OCI-LY7 (cell line): ENCODE results near the gene VIT.

Experiments
- CTCF ChIP-seq: fragments of 200-600 bp; sonication (generic); conservative IDR thresholded peaks from 2 replicates; pipeline ENCODE4 v1.5.1; 2014; ENCODE audit warnings: mild to moderate bottlenecking, antibody characterized with exemption, low read length, moderate library complexity, mixed read lengths
- EZH2phosphoT487 ChIP-seq: fragments of 200-600 bp; sonication (generic); IDR thresholded peaks from 2 replicates; pipeline ENCODE4 v1.6.1; 2018; ENCODE audit warnings: low read depth, borderline replicate concordance, mild to moderate bottlenecking, mixed run types, antibody characterized with exemption, low read length, moderate library complexity, mixed read lengths

GRCh38 chr2:36658277-36658748 is 38.2 kb upstream of the VIT start:
- TF ChIP-seq EZH2phosphoT487 (no peak), CTCF (no peak)
